T-helper 2 cell (primary cell): ENCODE measurements around the gene LTA4H.

Experiments
- DNase-seq, 5 experiments: peaks; one replicate each; pipeline versions ENCODE4 v3.0.0 to v3.0.0-alpha.2; 2012 to 2022

The LTA4H gene

DNA sequence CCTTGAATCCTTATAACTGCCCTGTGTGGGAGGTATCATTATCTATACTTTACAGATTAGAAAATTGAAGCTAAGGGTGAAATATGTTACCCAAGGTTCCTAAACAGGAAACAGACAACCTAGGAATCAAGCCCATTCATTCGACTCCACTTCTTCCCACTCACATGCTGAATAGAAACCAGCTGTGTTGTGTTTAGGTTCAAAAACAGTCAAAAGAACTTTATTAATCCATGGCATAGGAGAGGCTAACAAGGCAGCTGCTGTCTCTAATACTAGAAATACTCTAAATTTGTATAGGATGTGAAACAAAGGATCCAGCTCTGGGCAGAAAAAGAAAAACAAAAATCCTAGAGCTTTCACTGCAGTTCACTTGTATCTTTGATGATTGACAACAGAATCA, 82.4 kb downstream of the LTA4H start:
- DNase-seq = no peak

DNA sequence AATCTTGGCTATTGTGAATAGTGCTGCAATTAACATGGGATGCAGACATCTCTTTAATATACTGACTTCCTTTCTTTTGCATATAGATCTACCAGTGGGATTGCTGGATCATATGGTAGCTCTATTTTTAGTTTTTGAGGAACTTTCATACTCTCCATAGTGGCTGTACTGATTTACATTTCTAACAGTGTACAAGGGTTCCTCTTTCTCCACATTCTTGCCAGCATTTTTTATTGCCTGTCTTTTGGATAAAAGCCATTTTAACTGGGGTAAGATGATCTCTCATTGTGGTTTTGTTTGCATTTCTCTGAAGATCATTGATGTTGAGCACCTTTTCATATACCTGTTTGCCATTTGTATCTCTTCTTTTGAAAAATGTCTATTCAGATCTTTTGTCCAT, 83.9 kb downstream of the LTA4H start:
- DNase-seq = no peak
